Measurements from ENCODE around the gene NRAP.
A peak's percentile ranks its signal among the peaks of the same experiment; 100 is the strongest.

NRAP gene

GRCh38 chr10:113631684-113632367 is 32.0 kb downstream of the NRAP start:
- DNase-seq: no peak

- DNase-seq: no peak
Measured at GRCh38 chr10:113630929-113631533, 32.8 kb downstream of the NRAP start.

- DNase-seq: no peak
Measured at GRCh38 chr10:113628607-113629153, 35.2 kb downstream of the NRAP start.

- no peak for DNase-seq
Measured at GRCh38 chr10:113627836-113628235, 36.0 kb downstream of the NRAP start.

- DNase-seq: no peak
Measured at GRCh38 chr10:113626809-113627355, 37.0 kb downstream of the NRAP start.

GRCh38 chr10:113625461-113626186 is 38.2 kb downstream of the NRAP start:
- no peak for DNase-seq

GRCh38 chr10:113622831-113623230 is 41.0 kb downstream of the NRAP start:
- no peak for DNase-seq

- no peak for DNase-seq
Measured at GRCh38 chr10:113621799-113622198, 42.0 kb downstream of the NRAP start.

GRCh38 chr10:113620936-113621335 is 42.9 kb downstream of the NRAP start:
- DNase-seq: no peak

- DNase-seq: peak; percentile 45
Measured at GRCh38 chr10:113620511-113620910, 43.3 kb downstream of the NRAP start.

GRCh38 chr10:113619401-113619800 is 44.4 kb downstream of the NRAP start:
- no peak for DNase-seq

- DNase-seq: no peak
Measured at GRCh38 chr10:113618338-113618737, 45.5 kb downstream of the NRAP start.

GRCh38 chr10:113617086-113617485 is 46.8 kb downstream of the NRAP start:
- DNase-seq: no peak

GRCh38 chr10:113616244-113617074 is 47.4 kb downstream of the NRAP start:
- no peak for DNase-seq

GRCh38 chr10:113613977-113614690 is 49.7 kb downstream of the NRAP start:
- no peak for DNase-seq

GRCh38 chr10:113613427-113613826 is 50.4 kb downstream of the NRAP start:
- no peak for DNase-seq

- DNase-seq: no peak
Measured at GRCh38 chr10:113612154-113612553, 51.7 kb downstream of the NRAP start.

- DNase-seq: peak; percentile 15
Measured at GRCh38 chr10:113610631-113611601, 52.9 kb downstream of the NRAP start.

- no peak for DNase-seq
Measured at GRCh38 chr10:113609704-113610108, 54.1 kb downstream of the NRAP start.

- no peak for DNase-seq
Measured at GRCh38 chr10:113605268-113605978, 58.4 kb downstream of the NRAP start.

Measured in DMS153 (cell line).